ENCODE data around the gene CCL18. TPM values are rescaled to one million over a fixed set of nuclear protein-coding genes. Genes with fewer than 3 reads are reported as not detected.

CCL18 gene
- total RNA-seq, 1 experiment from 2014 or later: not detected

DNA sequence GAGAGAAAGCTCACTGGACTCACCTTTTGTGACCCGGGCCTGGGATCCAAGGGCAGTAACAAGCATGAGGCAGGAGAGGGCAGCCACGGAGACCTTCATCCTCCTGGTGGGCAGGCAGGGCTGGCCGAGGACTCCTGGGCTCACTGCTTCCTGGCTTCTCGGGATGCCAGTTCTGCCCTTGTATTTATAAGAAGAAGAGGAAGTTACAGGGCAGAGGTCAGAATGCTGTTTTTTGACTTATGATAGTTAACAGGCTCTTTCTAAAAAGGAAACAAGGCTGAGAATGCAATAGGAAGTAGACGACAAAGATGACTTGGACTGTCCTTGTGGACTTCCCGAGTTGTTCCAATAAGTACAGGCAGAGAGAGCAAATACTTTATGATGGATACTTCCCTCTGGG, 46.3 kb upstream of the CCL18 start, which contains the start of gene CCL23:
Gene CCL23 (minus strand): TSS at position 174 of the 400 bp plus-strand sequence. CDS start 75 bp downstream, at position 99.
- H3K18ac ChIP-seq (ENCODE audit: insufficient read length, low read depth, low read length): no peak within 1 kb of the TSS
- H4K91ac ChIP-seq (ENCODE audit: insufficient read length, low read depth, low read length): no peak within 1 kb of the TSS
- no peak within 1 kb of the TSS for H3T11ph ChIP-seq (ENCODE audit: low read length)
- H2BK120ac ChIP-seq (ENCODE audit: low read depth, low read length, poor library complexity, severe bottlenecking): no peak within 1 kb of the TSS
- no peak within 1 kb of the TSS for H2AFZ ChIP-seq (ENCODE audit: low read length)
- peaks cover 36% of the 10 kb centered on the region for H3K27me3 Mint-ChIP-seq (ENCODE audit: low read depth)
- H3K23ac ChIP-seq (ENCODE audit: insufficient read length, low read depth, low read length): no peak within 1 kb of the TSS
- no peak for DNase-seq
- H3K9me3 ChIP-seq (ENCODE audit: control insufficient read depth, low read depth, low read length): no peaks in the 10 kb centered on the region
- no peak within 1 kb of the TSS for H3K27ac Mint-ChIP-seq
- no peaks in the 10 kb centered on the region for H3K4me1 ChIP-seq (ENCODE audit: insufficient read depth, low read length)
- H3K9me3 Mint-ChIP-seq: peaks cover 13 to 15% of the 10 kb centered on the region in 2 experiments; a peak in 4 of 5 replicates
- H3K4ac ChIP-seq (ENCODE audit: low read depth, low read length): no peak within 1 kb of the TSS
- no peak within 1 kb of the TSS for H2BK12ac ChIP-seq (ENCODE audit: insufficient read length, low read depth, low read length)
- H3K79me1 ChIP-seq (ENCODE audit: insufficient read depth, low read depth, low read length, poor library complexity, severe bottlenecking): no peaks in the 10 kb centered on the region
- no peak within 1 kb of the TSS for H3K14ac ChIP-seq (ENCODE audit: insufficient read depth, low read length)
- no peak within 1 kb of the TSS for H2BK15ac ChIP-seq (ENCODE audit: low read depth, low read length)
- H3K27me3 ChIP-seq (ENCODE audit: insufficient read depth, low read length): no peaks in the 10 kb centered on the region
- TF ChIP-seq, protein P1, sequence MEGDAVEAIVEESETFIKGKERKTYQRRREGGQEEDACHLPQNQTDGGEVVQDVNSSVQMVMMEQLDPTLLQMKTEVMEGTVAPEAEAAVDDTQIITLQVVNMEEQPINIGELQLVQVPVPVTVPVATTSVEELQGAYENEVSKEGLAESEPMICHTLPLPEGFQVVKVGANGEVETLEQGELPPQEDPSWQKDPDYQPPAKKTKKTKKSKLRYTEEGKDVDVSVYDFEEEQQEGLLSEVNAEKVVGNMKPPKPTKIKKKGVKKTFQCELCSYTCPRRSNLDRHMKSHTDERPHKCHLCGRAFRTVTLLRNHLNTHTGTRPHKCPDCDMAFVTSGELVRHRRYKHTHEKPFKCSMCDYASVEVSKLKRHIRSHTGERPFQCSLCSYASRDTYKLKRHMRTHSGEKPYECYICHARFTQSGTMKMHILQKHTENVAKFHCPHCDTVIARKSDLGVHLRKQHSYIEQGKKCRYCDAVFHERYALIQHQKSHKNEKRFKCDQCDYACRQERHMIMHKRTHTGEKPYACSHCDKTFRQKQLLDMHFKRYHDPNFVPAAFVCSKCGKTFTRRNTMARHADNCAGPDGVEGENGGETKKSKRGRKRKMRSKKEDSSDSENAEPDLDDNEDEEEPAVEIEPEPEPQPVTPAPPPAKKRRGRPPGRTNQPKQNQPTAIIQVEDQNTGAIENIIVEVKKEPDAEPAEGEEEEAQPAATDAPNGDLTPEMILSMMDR (conservative IDR thresholded peaks at IDR 0.05): peak; percentile 16; the same call in 2 of the 3 replicates
- H2BK20ac ChIP-seq (ENCODE audit: low read depth, low read length, poor library complexity, severe bottlenecking): no peak within 1 kb of the TSS
- no peaks in the 10 kb centered on the region for H3K23me2 ChIP-seq (ENCODE audit: insufficient read length, low read depth, low read length, poor library complexity, severe bottlenecking)
- H3K36me3 Mint-ChIP-seq (ENCODE audit: insufficient read depth in 1 of 3, low read depth in 3 of 3): 0 out of 7 replicates have a peak, but pooled peaks cover 0 to under 1% (median 0%) of the 10 kb centered on the region in 3 experiments
- H2AK5ac ChIP-seq (ENCODE audit: insufficient read length, low read length): no peak within 1 kb of the TSS
- no peak within 1 kb of the TSS for H4K5ac ChIP-seq (ENCODE audit: insufficient read length, low read depth, low read length)
- H4K8ac ChIP-seq (replicated peaks; ENCODE audit: insufficient read length, low read depth, low read length): no peak within 1 kb of the TSS
- no peak within 1 kb of the TSS for H3K4me2 ChIP-seq (ENCODE audit: insufficient read depth, insufficient read length, low read length)
- no peaks in the 10 kb centered on the region for H3K79me2 ChIP-seq (ENCODE audit: insufficient read depth, low read length)
- no peak within 1 kb of the TSS for H3K9ac ChIP-seq (ENCODE audit: extremely low read depth, insufficient read length, low read length)
- no peaks in the 10 kb centered on the region for H3K4me1 Mint-ChIP-seq
- no peak within 1 kb of the TSS for H2BK5ac ChIP-seq (ENCODE audit: insufficient read length, low read length)
- H3K4me3 Mint-ChIP-seq: no peak within 1 kb of the TSS
- H4K20me1 ChIP-seq (ENCODE audit: control insufficient read depth, insufficient read depth, insufficient read length): no peaks in the 10 kb centered on the region
- WGBS (ENCODE audit: extremely low coverage, insufficient read length, low lambda C conversion rate): no CpG with 5 or more reads among the region's 6 CpGs
- no peak within 1 kb of the TSS for H3K56ac ChIP-seq (ENCODE audit: insufficient read length, low read depth, low read length)
- no peak within 1 kb of the TSS for H3K27ac ChIP-seq (ENCODE audit: insufficient read length, low read depth, low read length)
